ENCODE data around the gene CLIP2. TPM values are rescaled to one million over a fixed set of nuclear protein-coding genes. Genes with fewer than 3 reads are reported as not detected.
"Not testable (repeated sequence)": the region's sequence is repeated elsewhere in the genome, so short reads cannot be mapped to it uniquely, and the experiment has no call there.

The CLIP2 gene
- polyA plus RNA-seq, 1 experiment, result 5.6 TPM

DNA sequence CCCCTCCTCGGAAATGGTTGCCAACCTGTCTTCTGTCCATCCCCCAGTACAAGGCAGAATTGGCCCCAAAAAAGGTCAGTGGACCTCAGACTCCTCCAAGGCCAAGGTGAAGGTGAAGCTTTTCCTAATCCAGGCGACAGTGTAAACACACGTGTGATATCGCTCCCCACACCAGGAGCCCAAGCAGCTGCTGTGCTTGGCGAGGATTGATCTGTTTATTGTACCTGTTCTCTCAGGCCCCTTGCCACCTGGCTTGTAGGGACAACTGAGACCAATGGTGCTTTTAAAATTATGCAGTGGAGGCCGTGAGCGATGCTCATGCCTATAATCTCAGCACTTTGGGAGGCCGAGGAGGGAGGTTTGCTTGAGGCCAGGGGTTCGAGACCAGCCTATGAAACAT is 98.4 kb downstream of the CLIP2 start:
- POLR2A ChIA-PET, result no interaction called here
- CTCF ChIA-PET, result interaction anchor here (2.4 to 22.8 kb wide), 2 partner anchors 13 to 180 kb away, joined by 9 to 416 read pairs; partner anchors contain the start of gene LAT2
- H3K27me3 ChIP-seq (ENCODE audit: control insufficient read depth, insufficient read depth, low read length), result no peaks in the 10 kb centered on the region
- no peak overlapping the region for H3K4me3 ChIP-seq (ENCODE audit: low read depth, low read length)
- TF ChIP-seq, protein P1, sequence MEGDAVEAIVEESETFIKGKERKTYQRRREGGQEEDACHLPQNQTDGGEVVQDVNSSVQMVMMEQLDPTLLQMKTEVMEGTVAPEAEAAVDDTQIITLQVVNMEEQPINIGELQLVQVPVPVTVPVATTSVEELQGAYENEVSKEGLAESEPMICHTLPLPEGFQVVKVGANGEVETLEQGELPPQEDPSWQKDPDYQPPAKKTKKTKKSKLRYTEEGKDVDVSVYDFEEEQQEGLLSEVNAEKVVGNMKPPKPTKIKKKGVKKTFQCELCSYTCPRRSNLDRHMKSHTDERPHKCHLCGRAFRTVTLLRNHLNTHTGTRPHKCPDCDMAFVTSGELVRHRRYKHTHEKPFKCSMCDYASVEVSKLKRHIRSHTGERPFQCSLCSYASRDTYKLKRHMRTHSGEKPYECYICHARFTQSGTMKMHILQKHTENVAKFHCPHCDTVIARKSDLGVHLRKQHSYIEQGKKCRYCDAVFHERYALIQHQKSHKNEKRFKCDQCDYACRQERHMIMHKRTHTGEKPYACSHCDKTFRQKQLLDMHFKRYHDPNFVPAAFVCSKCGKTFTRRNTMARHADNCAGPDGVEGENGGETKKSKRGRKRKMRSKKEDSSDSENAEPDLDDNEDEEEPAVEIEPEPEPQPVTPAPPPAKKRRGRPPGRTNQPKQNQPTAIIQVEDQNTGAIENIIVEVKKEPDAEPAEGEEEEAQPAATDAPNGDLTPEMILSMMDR (IDR thresholded peaks at IDR 0.05; ENCODE audit: insufficient read depth, low read depth, low read length), result no peak
- peaks cover 15% of the 10 kb centered on the region for H3K36me3 ChIP-seq (ENCODE audit: control insufficient read depth, insufficient read depth, low read length)
- DNase-seq (ENCODE audit: low read depth), result no peak

DNA sequence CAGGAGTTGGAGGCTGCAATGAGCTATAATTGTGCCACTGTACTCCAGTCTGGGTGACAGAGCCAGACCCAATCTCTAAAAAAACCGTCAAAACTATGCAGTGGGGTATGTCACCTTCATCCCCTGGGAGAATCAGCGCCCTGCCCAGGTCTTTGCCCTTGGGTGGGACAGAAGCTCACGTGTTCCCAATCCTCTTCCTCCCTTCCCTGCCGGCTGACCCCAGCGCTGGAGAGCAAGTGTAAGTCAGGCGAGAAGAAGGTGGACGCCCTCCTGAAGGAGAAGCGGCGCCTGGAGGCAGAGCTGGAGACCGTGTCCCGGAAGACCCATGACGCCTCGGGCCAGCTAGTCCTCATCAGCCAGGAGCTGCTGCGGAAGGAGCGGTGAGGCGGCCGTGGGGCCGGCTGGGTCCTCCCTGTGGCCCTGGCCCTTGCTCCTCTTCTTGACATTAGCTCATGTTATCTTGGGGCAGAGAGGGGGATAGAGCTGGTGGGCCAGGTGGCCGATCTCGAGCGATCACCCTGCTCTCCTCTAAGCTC is 99.7 kb downstream of the CLIP2 start:
- no peak overlapping the region for H3K4me3 ChIP-seq (ENCODE audit: low read depth, low read length)
- H3K27me3 ChIP-seq (ENCODE audit: control insufficient read depth, insufficient read depth, low read length), result no peaks in the 10 kb centered on the region
- CTCF ChIA-PET, result interaction anchor here (0.5 to 22.8 kb wide), 5 partner anchors 12 to 188 kb away, joined by 3 to 416 read pairs (median 3); partner anchors contain the start of gene LAT2
- POLR2A ChIA-PET, result no interaction called here
- H3K36me3 ChIP-seq (ENCODE audit: control insufficient read depth, insufficient read depth, low read length), result peaks cover 15% of the 10 kb centered on the region
- TF ChIP-seq, protein P1 (IDR thresholded peaks at IDR 0.05; ENCODE audit: insufficient read depth, low read depth, low read length), result no peak
- no peak for DNase-seq (ENCODE audit: low read depth)

DNA sequence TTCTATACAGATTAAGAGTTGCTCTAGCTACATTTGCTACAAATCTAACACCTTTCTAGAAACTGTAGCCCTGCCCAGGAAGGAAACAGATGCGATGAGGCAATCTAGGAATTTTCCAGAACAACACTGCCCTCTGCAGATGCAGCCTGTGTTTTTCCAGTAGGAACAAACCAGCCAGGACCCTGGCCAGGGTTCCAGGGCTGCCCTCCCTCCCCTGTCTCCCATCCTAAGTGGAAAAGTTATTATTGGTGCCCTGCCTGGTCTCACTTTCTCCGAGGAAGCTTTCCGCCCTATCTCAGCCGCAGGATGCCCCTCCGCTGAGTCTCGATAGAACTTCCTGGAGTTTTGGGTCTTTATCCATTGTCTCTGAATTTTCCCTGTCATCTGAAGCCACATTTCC is 104.5 kb downstream of the CLIP2 start:
- peaks cover 18% of the 10 kb centered on the region for H3K36me3 ChIP-seq (ENCODE audit: control insufficient read depth, insufficient read depth, low read length)
- H3K4me3 ChIP-seq (ENCODE audit: low read depth, low read length); H3K27me3 ChIP-seq (ENCODE audit: control insufficient read depth, insufficient read depth, low read length); POLR2A ChIA-PET; DNase-seq (ENCODE audit: low read depth): not testable (repeated sequence)
- TF ChIP-seq, protein P1 (IDR thresholded peaks at IDR 0.05; ENCODE audit: insufficient read depth, low read depth, low read length), result peak; percentile 56
- CTCF ChIA-PET, result interaction anchor here (0.7 to 22.8 kb wide), 11 partner anchors 12 to 582 kb away, joined by 3 to 416 read pairs (median 3); partner anchors contain the start of genes CLIP2 and LAT2

DNA sequence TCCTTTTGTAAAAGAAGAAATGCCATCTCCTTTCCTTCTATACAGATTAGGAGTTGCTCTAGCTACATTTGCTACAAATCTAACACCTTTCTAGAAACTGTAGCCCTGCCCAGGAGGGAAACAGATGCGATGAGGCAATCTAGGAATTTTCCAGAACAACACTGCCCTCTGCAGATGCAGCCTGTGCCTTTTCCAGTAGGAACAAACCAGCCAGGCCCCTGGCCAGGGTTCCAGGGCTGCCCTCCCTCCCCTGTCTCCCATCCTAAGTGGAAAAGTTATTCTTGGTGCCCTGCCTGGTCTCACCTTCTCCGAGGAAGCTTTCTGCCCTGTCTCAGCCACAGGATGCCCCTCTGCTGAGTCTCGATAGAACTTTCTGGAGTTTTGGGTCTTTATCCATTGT is 105.4 kb downstream of the CLIP2 start:
- H3K4me3 ChIP-seq (ENCODE audit: low read depth, low read length); H3K27me3 ChIP-seq (ENCODE audit: control insufficient read depth, insufficient read depth, low read length); POLR2A ChIA-PET; DNase-seq (ENCODE audit: low read depth): not testable (repeated sequence)
- peaks cover 13% of the 10 kb centered on the region for H3K36me3 ChIP-seq (ENCODE audit: control insufficient read depth, insufficient read depth, low read length)
- TF ChIP-seq, protein P1 (IDR thresholded peaks at IDR 0.05; ENCODE audit: insufficient read depth, low read depth, low read length), result peak; percentile 67
- CTCF ChIA-PET, result interaction anchor here (0.6 to 22.8 kb wide), 11 partner anchors 12 to 583 kb away, joined by 3 to 416 read pairs (median 4); partner anchors contain the start of genes CLIP2 and LAT2

DNA sequence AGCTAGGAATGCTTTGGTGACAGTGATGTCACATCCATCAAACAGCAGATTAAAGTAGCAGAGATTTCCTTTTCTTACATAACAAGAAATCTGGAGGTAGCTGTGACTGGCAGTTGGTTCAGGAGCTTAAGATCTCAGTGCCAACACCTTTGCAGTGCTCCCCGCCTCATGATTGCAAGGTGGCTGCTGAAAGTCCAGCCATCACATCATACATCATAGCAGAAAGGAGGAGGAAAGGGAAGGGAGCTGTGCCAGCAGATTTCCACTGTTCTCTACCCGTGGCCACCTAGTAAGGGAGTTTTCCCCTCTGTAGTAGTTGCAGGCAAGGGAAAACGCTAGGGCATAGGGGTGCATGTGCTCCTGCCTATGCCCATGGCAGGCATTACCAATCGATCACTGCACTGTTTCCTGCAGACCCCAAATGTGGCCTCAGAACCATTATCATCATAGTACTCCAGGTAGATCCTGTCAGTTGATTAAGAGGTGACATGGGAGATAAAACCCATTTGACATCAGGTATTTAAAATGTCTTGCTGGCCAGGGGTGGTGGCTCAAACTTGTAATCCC is 106.6 kb downstream of the CLIP2 start:
- peaks cover 13% of the 10 kb centered on the region for H3K36me3 ChIP-seq (ENCODE audit: control insufficient read depth, insufficient read depth, low read length)

More for the DNA sequence above, 106.6 kb downstream of the CLIP2 start:
- H3K4me3 ChIP-seq (ENCODE audit: low read depth, low read length), result no peak overlapping the region
- ChIA-PET CTCF (interaction anchor here (1.0 to 22.8 kb wide), 4 partner anchors 10 to 188 kb away, joined by 3 to 416 read pairs (median 9); partner anchors contain the start of genes CLIP2 and LAT2), POLR2A (no interaction called here)
- TF ChIP-seq, protein P1 (IDR thresholded peaks at IDR 0.05; ENCODE audit: insufficient read depth, low read depth, low read length), result no peak
- H3K27me3 ChIP-seq (ENCODE audit: control insufficient read depth, insufficient read depth, low read length), result no peaks in the 10 kb centered on the region
- no peak for DNase-seq (ENCODE audit: low read depth)
